ENCODE measurements around the gene PHF21B.
"Not testable (repeated sequence)": the region's sequence is repeated elsewhere in the genome, so short reads cannot be mapped to it uniquely, and the experiment has no call there.

Gene PHF21B

DNA sequence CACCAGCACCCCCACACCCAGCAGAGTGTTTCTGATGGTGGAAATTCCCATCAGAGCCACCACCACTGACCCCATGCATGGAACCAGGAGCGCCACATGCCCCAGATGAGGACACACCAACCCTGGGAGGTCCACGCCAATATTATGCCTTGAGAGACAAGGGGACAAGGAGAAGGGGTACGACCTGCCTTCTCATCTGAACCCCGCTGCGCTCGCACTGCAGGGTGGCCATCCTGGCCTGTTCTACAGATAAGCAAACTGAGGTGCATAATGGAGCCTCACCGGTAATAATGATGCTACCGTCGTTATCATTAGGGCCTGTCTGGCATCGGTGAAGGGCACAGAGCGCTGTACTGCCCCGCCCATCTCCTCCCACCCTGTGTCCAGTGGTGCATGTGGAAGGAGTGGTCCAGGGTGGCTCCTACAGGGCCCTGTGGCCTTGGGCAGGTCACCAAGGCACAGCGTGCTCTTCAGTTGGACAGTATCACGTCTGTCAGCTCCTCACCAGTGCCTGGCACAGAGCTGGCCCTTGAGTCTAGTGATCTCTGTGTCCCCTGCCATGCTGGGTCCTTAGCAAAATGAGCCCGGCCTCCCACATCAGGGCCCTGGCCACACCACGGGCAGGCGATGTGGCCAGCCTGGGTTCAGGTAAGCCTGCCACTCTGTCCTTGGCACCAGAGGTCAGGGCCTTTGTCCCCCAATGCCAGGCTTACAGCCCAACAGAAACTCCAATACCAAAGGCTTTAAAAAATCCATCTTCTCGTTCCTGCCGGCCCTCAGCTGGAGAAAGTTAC is 92.2 kb downstream of the PHF21B start:
- no peak for DNase-seq (ENCODE audit: low spot score)

DNA sequence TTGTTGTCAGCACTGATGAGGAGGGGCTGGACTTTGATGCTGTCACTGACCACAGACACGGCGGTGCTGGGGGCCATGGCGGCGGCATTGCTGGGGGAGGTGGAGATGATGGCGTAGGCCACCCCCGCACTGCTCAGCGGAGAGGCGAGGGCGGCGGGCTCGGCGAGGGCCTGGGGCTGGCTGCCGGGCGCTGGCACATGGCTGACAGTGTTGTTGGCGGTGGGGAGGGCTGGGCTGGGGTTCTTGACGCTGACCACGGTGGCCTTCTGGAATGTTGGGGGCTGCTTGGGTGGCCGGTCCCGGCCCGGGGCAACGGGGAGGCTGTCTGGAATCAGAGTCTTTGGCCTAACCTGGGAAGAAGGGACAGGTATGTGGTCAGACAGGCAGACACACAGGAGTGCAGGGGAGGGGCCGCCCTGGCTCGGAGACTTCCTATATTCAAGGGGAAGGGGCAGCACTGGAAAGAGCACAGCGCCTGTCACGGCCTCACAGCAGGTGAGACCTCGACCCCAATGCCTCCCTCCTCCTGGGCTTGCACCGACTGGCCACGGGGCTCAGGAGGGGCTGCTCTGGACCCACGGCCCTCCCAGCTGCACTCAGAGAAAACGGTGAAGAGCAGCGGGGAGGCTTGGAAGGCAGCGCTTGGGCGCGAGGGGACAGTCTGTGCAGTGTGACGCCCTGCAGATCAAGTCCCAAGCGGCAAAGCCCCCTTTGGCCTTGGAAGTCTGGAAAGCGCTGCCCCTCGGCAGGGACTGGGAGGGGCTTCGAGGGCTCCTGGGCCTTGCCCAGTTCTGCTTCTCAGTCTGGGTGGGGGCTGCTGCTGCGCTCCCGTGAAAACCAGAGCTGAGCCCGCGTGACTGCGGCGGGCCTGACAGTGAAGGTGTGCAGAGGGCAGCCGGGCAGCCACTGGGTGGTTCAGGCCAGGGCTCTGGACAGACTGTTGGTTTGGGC is 93.2 kb downstream of the PHF21B start:
- no peak for DNase-seq (ENCODE audit: low spot score)

DNA sequence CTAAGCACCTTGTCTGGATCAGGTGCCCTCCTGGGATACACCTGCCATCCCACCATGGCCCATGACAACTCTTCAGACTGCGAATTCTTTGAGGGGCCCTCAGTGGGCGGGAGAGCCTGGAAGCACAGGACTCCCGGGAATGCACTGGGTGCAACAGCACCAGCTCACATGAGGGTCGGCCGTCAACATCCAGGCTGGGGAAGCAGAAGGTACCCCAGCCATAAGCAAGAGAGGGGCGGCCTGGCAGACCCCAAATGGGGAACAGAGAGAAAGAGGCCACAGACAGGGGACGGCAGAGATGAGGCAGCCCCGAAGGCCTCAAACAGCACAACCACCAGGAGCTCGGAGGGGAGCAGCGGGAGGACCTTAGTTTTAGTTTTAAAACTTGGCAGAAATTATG is 94.4 kb downstream of the PHF21B start:
- no peak for DNase-seq (ENCODE audit: low spot score)

DNA sequence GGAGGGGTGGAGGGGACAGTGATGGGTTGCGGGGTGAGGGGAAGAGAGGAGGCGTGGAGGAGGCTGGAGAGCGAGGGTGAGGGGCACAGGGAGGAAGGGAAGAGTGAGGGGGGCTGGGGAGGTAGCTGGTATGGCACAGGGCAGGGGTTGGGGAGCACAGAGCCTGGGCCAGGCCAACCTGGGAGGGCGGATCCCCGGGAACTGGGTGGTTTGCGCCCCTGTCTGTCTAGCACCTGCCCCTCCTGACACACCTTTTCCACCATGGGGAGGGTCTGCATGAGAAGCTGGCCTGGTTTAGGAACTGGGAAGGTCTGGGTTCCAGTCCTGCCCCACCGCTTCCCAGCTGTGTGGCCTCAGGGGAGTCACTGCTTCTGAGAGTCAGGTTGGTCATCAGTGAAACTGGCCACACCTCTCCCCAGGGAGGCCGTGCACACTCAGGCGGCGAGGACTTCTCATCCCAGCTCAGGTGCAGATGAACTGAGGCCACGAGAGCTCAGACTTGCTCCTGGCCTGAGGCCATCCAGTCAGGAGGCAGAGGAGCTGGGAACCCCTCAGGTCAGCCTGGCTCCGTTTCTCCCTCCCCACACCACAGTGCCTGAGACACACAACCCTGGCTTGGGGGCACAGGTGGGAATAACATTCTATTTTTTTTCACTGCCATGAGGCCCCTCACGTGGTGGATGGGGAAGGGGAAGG is 95.6 kb downstream of the PHF21B start:
- no peak for DNase-seq (ENCODE audit: low spot score)

DNA sequence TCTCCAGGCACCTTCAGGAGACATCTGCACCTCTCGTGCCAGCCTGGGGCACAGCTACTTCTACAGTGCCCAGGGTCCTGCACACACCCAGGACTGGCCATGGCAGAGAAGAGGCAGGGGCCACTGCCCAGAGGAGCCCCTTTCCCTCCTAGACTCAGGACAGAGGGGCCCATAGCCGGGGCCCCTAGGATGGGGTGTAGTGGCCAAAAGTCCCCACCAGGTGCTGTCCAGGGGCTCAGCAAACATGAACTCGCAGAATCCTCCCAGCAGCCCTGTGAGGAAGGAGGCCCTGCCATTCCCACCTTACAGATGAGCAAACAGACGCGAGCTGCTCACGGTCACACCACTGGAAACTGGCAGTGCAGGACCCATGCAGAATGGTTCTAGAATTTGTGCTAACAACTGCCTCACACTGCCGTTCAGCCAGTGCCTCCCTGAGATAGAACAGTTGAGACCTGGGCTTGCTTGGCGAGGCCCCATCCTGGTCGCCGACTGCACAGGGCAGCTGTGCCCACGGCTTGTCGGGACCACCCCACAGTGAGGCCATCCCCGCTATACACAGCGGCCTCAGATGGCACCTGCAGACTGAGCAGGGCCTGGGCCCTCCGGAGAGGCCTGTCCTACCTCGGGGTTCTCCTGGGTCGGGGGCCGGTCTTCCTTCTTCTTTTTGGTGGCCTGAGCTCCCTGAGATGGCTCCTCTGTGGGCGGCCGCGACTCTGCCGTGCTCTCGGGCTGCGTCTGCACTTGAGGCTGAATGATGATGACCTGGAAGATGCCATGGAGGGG is 96.4 kb downstream of the PHF21B start:
- no peak for DNase-seq (ENCODE audit: low spot score)

DNA sequence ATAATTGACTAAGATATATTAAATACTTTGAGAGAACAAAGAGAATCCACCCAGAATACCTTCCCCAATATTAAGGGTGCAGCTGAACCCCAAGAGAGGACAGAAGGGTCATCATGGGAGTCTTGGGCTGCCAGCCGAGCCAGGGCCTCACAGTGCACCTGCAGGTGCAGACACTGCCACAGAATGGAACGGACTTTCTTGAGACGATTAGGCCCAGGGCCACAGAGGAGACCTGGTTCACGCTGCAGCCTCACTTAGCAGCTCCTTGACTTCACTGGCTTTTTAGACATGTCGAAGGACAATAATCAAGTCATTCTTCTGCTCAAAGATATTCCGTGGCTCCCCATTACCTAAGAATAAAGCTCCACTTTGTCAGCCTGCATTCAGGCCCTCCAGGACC is 100.6 kb downstream of the PHF21B start:
- no peak for DNase-seq (ENCODE audit: low spot score)

DNA sequence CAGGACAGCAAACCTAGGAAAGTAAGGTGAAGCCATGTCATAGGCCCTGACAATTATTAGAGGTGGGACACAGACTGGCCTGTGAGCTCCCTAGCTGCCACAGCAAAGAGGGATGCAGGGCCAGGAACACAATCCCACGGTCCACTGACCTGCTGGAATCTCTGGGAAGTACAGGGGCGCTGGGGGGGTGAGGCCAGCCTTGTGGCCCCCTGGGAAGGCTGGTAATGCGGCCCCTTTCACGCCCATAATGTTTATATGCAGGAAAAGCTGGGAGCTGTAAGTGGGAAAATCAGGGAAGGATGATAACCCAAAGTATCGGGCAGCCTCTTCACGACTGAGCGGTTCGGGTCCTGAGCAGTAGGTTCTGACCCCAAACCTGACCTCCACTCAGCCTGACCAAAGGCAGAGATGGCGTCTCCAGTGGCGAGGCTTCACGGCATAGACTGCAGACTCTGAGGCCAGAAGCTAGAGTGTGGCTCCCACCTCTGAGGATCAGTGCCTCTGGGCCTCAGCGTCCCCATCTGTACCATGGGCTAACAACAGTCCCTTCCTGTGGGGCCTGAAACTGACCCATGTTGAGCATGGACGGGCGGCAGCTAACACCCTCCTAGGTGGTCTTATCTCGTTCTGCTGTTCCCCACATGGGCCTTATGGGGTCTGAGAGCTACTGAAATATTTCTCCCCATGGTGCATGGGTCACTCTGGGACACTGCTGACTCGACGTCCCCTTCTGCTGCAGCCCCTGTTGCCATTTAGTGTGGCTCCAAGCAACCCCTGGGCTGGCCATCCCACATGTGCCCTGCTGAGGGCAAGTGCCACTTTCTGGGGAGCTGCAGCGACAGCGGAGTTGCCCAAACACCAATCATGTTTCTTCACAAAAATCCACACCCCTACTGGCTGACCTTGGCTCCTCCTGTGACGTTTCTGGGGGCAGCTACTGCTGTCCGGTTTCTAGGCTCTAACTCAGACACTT is 101.8 kb downstream of the PHF21B start:
- DNase-seq (ENCODE audit: low spot score), result no peak

- DNase-seq (ENCODE audit: low spot score), result no peak
These were observed 102.7 kb downstream of the PHF21B start for GRCh38 chr22:44906999-44907644.

- no peak for DNase-seq (ENCODE audit: low spot score)
These were observed 103.4 kb downstream of the PHF21B start for GRCh38 chr22:44906248-44906936.

DNA sequence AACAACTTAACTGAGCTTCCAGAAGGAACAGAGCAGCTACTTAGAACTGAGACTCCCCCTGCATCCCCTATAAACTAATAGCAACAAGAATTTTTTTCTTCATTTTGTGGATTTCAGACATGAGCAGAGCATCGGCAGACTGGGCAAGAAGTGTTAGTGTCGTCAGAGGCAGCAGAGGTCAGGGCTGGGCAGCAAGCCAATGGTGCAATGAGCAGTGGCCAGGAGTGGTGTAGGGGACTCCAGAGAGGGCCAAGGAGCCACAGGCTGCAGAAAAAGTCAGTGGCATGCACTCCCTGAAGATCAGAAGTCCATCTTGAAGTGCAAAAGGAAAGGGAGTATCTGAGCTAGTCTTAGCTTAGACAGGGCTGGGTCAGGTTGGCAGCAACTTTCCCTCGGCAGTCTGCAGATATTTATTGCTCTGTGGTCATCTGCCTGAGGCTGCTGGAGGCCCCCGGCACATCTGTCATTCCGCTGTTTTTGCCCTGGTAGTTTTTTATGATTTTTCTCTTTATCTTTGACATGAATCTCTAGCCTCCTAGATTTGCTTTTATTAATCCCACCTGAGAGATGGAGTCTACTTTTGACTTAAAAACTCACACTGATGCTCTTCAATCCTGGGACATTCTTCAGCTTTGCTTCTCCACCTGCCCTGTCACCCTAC is 105.2 kb downstream of the PHF21B start:
- not testable (repeated sequence) for DNase-seq (ENCODE audit: low spot score)

- not testable (repeated sequence) for DNase-seq (ENCODE audit: low spot score)
These were observed 106.6 kb downstream of the PHF21B start for GRCh38 chr22:44903164-44903563.

- no peak for DNase-seq (ENCODE audit: low spot score)
These were observed 108.5 kb downstream of the PHF21B start for GRCh38 chr22:44901301-44901700.

DNA sequence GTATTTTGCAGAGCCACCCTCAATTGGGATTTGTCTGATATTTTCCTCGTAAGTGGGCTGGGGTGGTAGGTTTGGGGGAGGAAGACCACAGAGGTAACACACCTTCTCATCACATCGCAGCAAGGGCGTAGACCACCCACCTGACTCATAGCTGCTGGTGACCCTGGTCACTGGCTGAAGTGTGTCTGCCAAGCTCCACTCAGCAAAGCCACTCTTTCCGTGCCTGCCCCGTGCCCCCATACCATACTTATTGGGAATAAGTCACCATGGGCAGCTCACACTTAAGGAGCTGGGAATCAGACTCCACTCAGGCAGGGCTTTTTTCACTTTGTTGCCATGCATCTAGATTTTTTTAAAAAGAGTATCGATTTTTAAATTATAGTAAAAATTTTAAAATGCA is 111.6 kb downstream of the PHF21B start:
- DNase-seq (ENCODE audit: low spot score), result no peak

DNA sequence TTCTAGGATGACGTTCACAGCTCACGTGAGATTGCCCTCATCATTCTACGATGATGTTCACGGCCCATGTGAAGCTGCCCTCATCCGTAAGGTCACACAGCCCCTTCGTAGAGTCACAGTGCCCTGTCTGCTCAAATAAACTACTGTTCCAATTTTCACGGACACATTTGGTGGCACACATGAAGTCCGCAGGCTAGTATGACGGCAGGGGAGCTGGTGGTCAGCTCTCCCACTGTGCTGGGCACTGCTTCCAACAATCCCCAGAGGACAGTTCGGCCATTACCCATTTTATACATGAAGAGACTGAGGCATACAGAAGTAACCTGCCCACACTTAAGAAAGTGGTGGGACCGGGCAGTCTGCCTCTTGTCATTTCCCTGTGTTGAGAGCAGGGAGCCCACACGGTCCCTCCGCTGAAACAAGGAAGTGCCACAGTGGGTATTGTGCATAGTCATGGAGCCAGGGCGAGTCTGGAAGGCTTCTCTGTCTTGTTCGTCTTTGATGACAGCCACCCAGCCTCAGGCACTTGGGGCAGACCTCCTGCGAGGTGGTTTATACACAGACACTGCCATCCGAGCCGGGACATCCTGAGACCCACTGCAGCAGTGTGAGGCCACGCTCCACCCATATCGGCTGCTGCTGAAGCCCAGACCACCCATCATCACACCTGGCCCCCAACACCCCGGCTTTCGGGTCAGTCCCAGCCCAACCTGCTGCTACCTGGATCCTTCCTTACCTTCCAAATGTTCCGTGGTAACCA is 114.3 kb downstream of the PHF21B start:
- DNase-seq (ENCODE audit: low spot score), result no peak

GRCh38 chr22:44894782-44895181 is 115.0 kb downstream of the PHF21B start:
- no peak for DNase-seq (ENCODE audit: low spot score)

GRCh38 chr22:44894321-44894720 is 115.5 kb downstream of the PHF21B start:
- no peak for DNase-seq (ENCODE audit: low spot score)

GRCh38 chr22:44893731-44894080 is 116.1 kb downstream of the PHF21B start:
- no peak for DNase-seq (ENCODE audit: low spot score)
